ENCODE results near the gene LHPP. TPM values are rescaled to one million over a fixed set of nuclear protein-coding genes. Genes with fewer than 3 reads are reported as not detected.

Gene LHPP
- total and polyA plus RNA-seq, 2 experiments from 2014 or later: 19.1 to 40.6 TPM

GRCh38 chr10:124601016-124601415 is 139.4 kb downstream of the LHPP start:
- Histone ChIP-seq H3K27me3 (no peaks in the 10 kb centered on the region), H3K4me3 (no peak overlapping the region), H3K4me1 (ENCODE audit: low read depth) (no peaks in the 10 kb centered on the region), H3K27ac (no peak overlapping the region), H3K36me3 (no peaks in the 10 kb centered on the region), H3K9me3 (ENCODE audit: low read depth) (no peaks in the 10 kb centered on the region)
- DNase-seq (ENCODE audit: low read depth in 1 of 2, low spot score in 1 of 2): no peak
- no peak for TF ChIP-seq CTCF (IDR thresholded peaks at IDR 0.05; ENCODE audit: low read depth, low read length)

GRCh38 chr10:124601431-124602120 is 140.0 kb downstream of the LHPP start:
- Histone ChIP-seq H3K27me3 (no peaks in the 10 kb centered on the region), H3K27ac (no peak overlapping the region), H3K4me3 (no peak overlapping the region), H3K4me1 (ENCODE audit: low read depth) (no peaks in the 10 kb centered on the region), H3K36me3 (no peaks in the 10 kb centered on the region), H3K9me3 (ENCODE audit: low read depth) (no peaks in the 10 kb centered on the region)
- TF ChIP-seq CTCF (IDR thresholded peaks at IDR 0.05; ENCODE audit: low read depth, low read length): no peak
- no peak for DNase-seq (ENCODE audit: low read depth in 1 of 2, low spot score in 1 of 2)

- Histone ChIP-seq H3K36me3 (no peaks in the 10 kb centered on the region), H3K4me1 (ENCODE audit: low read depth) (no peaks in the 10 kb centered on the region), H3K4me3 (no peak overlapping the region), H3K9me3 (ENCODE audit: low read depth) (no peaks in the 10 kb centered on the region), H3K27ac (no peak overlapping the region), H3K27me3 (no peaks in the 10 kb centered on the region)
- DNase-seq (ENCODE audit: low read depth in 1 of 2, low spot score in 1 of 2): no peak
- no peak for TF ChIP-seq CTCF (IDR thresholded peaks at IDR 0.05; ENCODE audit: low read depth, low read length)
Observed at GRCh38 chr10:124602121-124602561, 140.5 kb downstream of the LHPP start.

GRCh38 chr10:124602646-124603365 is 141.2 kb downstream of the LHPP start:
- Histone ChIP-seq H3K27me3 (no peaks in the 10 kb centered on the region), H3K4me1 (ENCODE audit: low read depth) (no peaks in the 10 kb centered on the region), H3K27ac (no peak overlapping the region), H3K4me3 (no peak overlapping the region), H3K9me3 (ENCODE audit: low read depth) (no peaks in the 10 kb centered on the region), H3K36me3 (no peaks in the 10 kb centered on the region)
- no peak for DNase-seq (ENCODE audit: low read depth in 1 of 2, low spot score in 1 of 2)
- no peak for TF ChIP-seq CTCF (IDR thresholded peaks at IDR 0.05; ENCODE audit: low read depth, low read length)

- no peak for DNase-seq (ENCODE audit: low read depth in 1 of 2, low spot score in 1 of 2)
- no peaks in the 10 kb centered on the region for H3K9me3 ChIP-seq (ENCODE audit: low read depth)
- H3K27me3 ChIP-seq: no peaks in the 10 kb centered on the region
- no peaks in the 10 kb centered on the region for H3K4me1 ChIP-seq (ENCODE audit: low read depth)
- no peaks in the 10 kb centered on the region for H3K36me3 ChIP-seq
- H3K27ac ChIP-seq: no peak overlapping the region
- TF ChIP-seq CTCF (IDR thresholded peaks at IDR 0.05; ENCODE audit: low read depth, low read length): no peak
- no peak overlapping the region for H3K4me3 ChIP-seq
Observed at GRCh38 chr10:124603376-124604213, 142.0 kb downstream of the LHPP start.
